Cerebellar nuclear complex (tissue), 1 donor: ENCODE results near the gene PKD1.

Source experiments
- DNase-seq, 2 experiments: peaks; one replicate each; lab custom pipeline; 2025; lab: John Stamatoyannopoulos, UW

Gene PKD1

DNA sequence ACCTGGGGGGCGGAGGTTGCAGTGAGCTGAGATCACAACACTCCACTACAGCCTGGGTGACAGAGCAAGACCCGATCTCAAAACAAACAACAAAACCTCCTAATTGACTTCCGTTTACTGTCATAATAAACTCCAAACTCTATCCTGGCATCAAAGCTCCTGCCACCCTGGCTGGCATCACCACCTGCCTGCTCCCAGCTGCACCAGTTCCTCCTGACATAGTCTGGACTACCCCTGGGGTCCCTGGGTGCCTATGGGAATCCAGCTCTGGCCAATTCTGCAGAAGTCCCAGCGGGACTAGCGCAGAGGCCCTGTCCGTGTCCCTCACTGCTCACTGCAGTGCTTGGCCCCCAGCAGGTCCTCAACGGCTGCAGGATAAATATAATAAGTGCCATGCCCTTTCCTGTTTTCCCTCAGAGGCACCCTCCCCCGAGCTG is 88.8 kb downstream of the PKD1 start:
- DNase-seq: no peak

GRCh38 chr16:2045965-2046892 is 89.5 kb downstream of the PKD1 start:
- DNase-seq: no peak

DNA sequence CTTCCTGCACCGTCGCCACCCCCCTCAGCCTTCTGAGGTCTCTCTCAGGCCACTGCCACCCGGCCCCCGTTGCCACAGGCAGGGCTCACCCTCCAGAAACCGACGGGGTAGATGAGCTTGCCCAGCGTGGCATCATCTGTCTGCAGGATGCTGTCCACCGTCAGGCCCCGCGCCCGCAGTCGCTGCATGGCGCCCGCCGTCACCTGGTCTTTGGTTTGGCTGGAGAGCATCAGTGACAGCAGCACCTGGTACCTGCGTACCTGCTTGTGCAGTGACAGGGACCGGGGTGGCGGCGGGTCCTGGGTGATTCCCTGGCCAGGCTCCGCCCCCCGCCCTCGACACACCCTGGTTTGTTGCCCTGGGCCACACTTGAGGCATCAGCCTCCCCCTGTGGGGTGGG is 91.2 kb downstream of the PKD1 start:
- no peak for DNase-seq

GRCh38 chr16:2043667-2044451 is 91.8 kb downstream of the PKD1 start:
- DNase-seq: no peak

DNA sequence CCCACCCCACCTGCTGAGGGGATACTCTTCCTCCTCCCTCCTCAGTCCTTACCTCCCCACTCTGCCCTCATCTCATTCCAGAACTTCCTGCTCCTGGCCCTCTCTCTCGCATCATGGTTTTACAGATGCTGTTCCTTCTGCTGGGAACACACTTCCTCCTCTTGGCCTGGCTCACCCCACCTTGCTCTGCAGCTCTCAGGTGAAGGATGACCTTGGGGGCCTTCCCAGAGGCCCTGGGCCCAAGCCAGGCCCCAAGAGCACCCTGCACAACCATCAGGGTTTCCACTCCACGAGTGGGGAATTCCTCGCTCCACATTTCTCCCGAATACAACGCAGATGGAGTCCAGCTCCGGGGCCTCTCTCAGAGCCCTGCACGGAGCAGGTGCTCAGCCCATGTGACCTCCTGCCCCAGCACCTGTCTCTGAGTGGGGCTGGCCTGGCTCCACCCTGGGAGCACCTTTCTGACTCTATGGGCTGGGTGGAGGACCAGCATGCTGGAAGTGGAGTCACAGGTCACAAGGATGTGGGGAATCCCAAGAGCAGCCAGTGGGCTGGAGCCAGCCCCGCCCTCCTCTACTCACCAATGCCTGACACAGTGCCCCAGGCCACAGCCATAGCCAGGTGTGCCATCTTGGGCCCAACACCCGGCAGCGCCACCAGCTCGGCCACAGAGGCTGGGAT is 92.6 kb downstream of the PKD1 start:
- no peak for DNase-seq

DNA sequence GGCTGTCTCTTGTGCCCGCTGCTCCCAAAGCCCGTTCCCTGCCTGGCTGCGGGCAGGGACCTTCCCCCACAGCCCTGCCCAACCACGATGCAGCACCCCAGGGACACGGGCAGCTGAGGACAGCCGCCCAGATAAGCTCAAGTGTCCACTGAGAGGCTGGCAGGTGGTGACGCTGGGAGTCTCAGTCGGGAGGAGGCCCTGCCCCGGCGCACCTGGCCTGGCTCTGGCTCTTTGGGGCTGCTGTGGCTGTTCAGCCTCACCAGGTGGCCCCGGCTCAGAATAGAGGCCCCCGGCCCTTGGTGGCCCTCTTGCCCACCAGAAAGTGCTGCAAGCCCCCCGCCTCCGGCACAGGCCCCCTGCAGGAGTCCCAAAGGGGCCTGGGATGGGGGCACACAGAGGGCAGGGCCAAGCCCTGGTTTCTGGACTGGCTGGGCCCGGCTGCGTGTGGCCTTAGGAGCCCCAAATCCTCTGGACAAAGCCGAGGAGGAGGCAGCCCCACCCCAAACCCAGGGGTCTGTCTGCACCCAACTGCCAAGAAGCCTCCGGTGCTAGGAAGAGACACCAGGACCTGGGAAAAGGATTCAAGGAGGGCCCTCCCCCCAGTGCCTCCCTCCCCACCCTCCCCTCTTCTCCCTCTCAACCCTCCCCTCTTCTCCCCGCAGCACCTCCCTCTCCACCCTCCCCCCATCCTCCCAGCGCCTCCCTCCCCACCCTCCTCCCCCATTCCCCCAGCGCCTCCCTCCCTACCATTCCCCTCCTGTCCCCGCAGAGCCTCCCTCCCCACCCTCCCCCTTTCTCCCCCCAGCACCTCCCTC is 93.3 kb downstream of the PKD1 start:
- no peak for DNase-seq

DNA sequence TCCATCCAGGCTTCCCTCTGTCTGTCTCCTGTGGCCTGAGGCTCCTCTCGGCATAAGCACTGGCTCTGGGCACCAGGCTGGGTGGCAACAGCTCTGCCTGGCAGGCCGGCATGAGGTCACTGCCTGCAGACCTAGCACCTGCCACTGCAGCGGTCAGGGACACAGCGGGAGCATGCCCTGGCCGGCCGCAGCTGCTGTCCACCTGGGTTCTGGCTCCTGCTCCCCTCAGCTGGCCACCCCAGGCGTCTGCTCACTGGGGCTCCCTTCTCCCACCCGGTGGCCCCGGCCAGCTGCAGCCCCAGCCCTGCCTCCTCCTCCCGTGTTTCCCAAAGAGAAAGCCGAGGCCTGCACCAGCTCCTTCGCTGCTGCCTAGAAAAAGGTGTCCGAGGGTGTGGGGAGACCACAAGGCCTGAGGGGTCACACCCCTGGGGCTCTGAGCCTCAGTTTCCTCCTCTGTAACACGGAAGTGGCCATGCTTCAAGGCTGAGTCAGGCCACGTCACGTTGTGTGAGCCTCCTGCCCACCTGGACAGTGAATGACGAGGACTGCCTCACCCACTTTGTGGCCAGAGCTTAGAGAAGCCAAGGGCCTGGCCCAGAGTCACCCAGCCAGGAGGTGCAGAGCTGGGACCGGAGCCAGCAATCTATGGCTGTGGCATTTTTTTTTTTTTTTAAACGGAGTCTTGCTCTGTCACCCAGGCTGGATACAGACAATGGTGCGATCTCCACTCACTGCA is 94.7 kb downstream of the PKD1 start:
- peak in 1 of 2 experiments; percentile 15 for DNase-seq

GRCh38 chr16:2040041-2040786 is 95.5 kb downstream of the PKD1 start:
- no peak for DNase-seq

- no peak for DNase-seq
Observed at GRCh38 chr16:2039274-2040031, 96.2 kb downstream of the PKD1 start.
